Loucy (cell line): Measurements from ENCODE around the gene HSD17B12.

ENCODE experiments used
- EZH2phosphoT487 ChIP-seq: fragments of 200-600 bp; IDR thresholded peaks from 2 replicates; pipeline ENCODE4 v1.6.1; 2018; ENCODE audit warnings: antibody characterized with exemption, mild to moderate bottlenecking, moderate library complexity, borderline replicate concordance
- TF ChIP-seq, protein P1 (sequence below): fragments of 200-600 bp; sonication (generic); conservative IDR thresholded peaks from 2 replicates; pipeline ENCODE4 v1.5.1; 2014; ENCODE audit warnings: mild to moderate bottlenecking, antibody characterized with exemption, low read length

DNA sequence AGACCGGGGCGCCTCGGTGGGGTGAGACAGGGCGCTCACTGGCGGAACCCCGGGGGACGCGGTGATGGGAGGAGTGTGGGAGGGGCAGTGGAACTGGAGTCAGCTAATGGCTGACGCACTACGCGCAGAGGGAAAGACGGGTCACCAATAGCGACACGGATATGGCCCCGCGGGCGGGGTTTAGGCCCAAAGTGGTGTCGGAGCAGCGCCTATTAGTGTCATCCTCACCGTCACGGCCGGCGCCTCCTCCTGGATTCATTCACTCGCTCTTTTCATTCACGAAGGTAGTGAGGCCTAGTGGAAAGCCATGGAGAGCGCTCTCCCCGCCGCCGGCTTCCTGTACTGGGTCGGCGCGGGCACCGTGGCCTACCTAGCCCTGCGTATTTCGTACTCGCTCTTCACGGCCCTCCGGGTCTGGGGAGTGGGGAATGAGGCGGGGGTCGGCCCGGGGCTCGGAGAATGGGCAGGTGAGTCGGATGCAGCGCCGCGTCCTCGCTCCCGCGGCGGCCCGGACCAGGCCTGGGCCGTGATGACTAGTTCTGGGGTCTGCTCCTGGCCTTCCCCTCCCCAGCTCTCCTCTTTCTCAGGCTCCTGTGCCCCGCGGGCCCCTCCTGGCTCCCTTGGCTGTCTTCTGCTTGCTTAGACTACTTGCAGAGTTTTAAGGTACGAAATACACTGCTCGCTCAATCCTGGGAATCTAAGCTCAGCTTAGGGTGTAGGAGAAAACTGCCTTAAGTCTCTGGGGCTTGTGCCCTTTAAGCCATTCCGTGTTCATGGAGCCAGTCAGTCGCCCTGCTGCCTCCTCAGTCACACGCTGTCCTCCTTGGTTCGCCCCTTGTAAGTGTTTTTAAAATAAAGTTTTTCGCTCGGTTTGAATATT lies at the start of gene HSD17B12:
- TF ChIP-seq, protein P1, sequence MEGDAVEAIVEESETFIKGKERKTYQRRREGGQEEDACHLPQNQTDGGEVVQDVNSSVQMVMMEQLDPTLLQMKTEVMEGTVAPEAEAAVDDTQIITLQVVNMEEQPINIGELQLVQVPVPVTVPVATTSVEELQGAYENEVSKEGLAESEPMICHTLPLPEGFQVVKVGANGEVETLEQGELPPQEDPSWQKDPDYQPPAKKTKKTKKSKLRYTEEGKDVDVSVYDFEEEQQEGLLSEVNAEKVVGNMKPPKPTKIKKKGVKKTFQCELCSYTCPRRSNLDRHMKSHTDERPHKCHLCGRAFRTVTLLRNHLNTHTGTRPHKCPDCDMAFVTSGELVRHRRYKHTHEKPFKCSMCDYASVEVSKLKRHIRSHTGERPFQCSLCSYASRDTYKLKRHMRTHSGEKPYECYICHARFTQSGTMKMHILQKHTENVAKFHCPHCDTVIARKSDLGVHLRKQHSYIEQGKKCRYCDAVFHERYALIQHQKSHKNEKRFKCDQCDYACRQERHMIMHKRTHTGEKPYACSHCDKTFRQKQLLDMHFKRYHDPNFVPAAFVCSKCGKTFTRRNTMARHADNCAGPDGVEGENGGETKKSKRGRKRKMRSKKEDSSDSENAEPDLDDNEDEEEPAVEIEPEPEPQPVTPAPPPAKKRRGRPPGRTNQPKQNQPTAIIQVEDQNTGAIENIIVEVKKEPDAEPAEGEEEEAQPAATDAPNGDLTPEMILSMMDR = no peak
- no peak for TF ChIP-seq EZH2phosphoT487
